Inflammatory macrophage treated with lipopolysaccharide for 1 hour (primary cell): ENCODE measurements around the gene LIM2.
A peak's percentile ranks its signal among the peaks of the same experiment; 100 is the strongest.

ENCODE experiments used
- DNase-seq, 2 donors: peaks; one replicate each; pipeline ENCODE4 v3.0.0-alpha.2; 2020 to 2022

The LIM2 gene

GRCh38 chr19:51338563-51339312, 49.0 kb downstream of the LIM2 start:
- peak; percentile 54 to 78 for DNase-seq

GRCh38 chr19:51337861-51338562, 49.8 kb downstream of the LIM2 start:
- no peak for DNase-seq

- DNase-seq = no peak
Measured at GRCh38 chr19:51337141-51337860, 50.5 kb downstream of the LIM2 start.

GRCh38 chr19:51333836-51334460, 53.8 kb downstream of the LIM2 start:
- no peak for DNase-seq

GRCh38 chr19:51331716-51332115, 56.1 kb downstream of the LIM2 start:
- DNase-seq = no peak

GRCh38 chr19:51331193-51331592, 56.6 kb downstream of the LIM2 start:
- no peak for DNase-seq

GRCh38 chr19:51330366-51330765, 57.4 kb downstream of the LIM2 start:
- DNase-seq = no peak
